HG02588 (cell line): ENCODE measurements around the gene NCAPH2.

Experiments
- ATAC-seq: cut with Tn5 transposase; IDR thresholded peaks from one replicate; pipeline ENCODE4 v1.9.1; 2021; ENCODE audit warnings: mild to moderate bottlenecking, moderate library complexity; ENCODE audit not compliant: unreplicated experiment

The NCAPH2 gene

GRCh38 chr22:50545522-50546325, 37.7 kb downstream of the NCAPH2 start, which contains the start of gene KLHDC7B:
Gene KLHDC7B (plus strand): TSS chr22:50545899. CDS start chr22:50546244, 345 bp downstream.
- no peak for ATAC-seq

- no peak for ATAC-seq
These were observed 38.6 kb downstream of the NCAPH2 start for GRCh38 chr22:50546326-50547262.

- no peak for ATAC-seq
These were observed 39.4 kb downstream of the NCAPH2 start for GRCh38 chr22:50547263-50547985.

GRCh38 chr22:50548040-50548920, 40.3 kb downstream of the NCAPH2 start:
- no peak for ATAC-seq

- no peak for ATAC-seq
These were observed 41.1 kb downstream of the NCAPH2 start for GRCh38 chr22:50548921-50549790.

- ATAC-seq: no peak
These were observed 42.4 kb downstream of the NCAPH2 start for GRCh38 chr22:50550395-50550794.

- no peak for ATAC-seq
These were observed 43.2 kb downstream of the NCAPH2 start for GRCh38 chr22:50551160-50551752.

- no peak for ATAC-seq
These were observed 45.3 kb downstream of the NCAPH2 start for GRCh38 chr22:50553310-50553709.

- no peak for ATAC-seq
These were observed 48.7 kb downstream of the NCAPH2 start for GRCh38 chr22:50556703-50557102.

- no peak for ATAC-seq
These were observed 52.0 kb downstream of the NCAPH2 start for GRCh38 chr22:50560034-50560433.

GRCh38 chr22:50561401-50562358, 53.7 kb downstream of the NCAPH2 start:
- ATAC-seq: no peak

GRCh38 chr22:50562523-50563412, 54.7 kb downstream of the NCAPH2 start, which contains the start of gene SYCE3:
Gene SYCE3 (minus strand): TSS chr22:50562919. CDS start chr22:50556405, 6,514 bp downstream.
- ATAC-seq: peak; percentile 94

GRCh38 chr22:50563413-50564160, 55.6 kb downstream of the NCAPH2 start:
- no peak for ATAC-seq

GRCh38 chr22:50564289-50564688, 56.3 kb downstream of the NCAPH2 start:
- ATAC-seq: no peak

- ATAC-seq: no peak
These were observed 59.8 kb downstream of the NCAPH2 start for GRCh38 chr22:50567721-50568252.
